ENCODE results near the gene YLPM1.

Gene YLPM1

GRCh38 chr14:74875941-74876913, 113.1 kb downstream of the YLPM1 start, which contains the start of gene PROX2:
TSS of gene PROX2 (minus strand) at chr14:74876145. CDS start at chr14:74863834, 12,311 bp downstream.
- no peak for DNase-seq

- DNase-seq = no peak
These were observed 116.5 kb downstream of the YLPM1 start for GRCh38 chr14:74879427-74880182.

- peak; percentile 42 for DNase-seq
These were observed 118.5 kb downstream of the YLPM1 start, which contains the start of gene DLST for GRCh38 chr14:74881431-74882102. TSS of gene DLST (plus strand) at chr14:74881916. CDS start at chr14:74881954, 38 bp downstream.

- DNase-seq = no peak
These were observed 119.2 kb downstream of the YLPM1 start for GRCh38 chr14:74882103-74882920.
